Peyer's patch (tissue), 4 donors: Measurements from ENCODE around the gene GATM.

ENCODE experiments used
- CTCF ChIP-seq, 6 experiments: fragments of 450-650 bp in 4 of 6; fragments of 200-600 bp in 2 of 6; sonication (generic) in 1 of 6; IDR thresholded peaks; one replicate each; pipeline ENCODE4 v1.5.1; 2017 to 2019; ENCODE audit warnings: antibody characterized with exemption in 6 of 6, mild to moderate bottlenecking in 3 of 6, moderate library complexity in 1 of 6
- POLR2A ChIP-seq, 2 donors: fragments of 450-650 bp; IDR thresholded peaks; one replicate each; pipeline ENCODE4 v1.5.1; 2017; ENCODE audit warnings: antibody characterized with exemption in 2 of 2, mild to moderate bottlenecking in 2 of 2, moderate library complexity in 2 of 2

GRCh38 chr15:45387380-45388007 is 9.2 kb upstream of the GATM start:
- TF ChIP-seq CTCF (IDR thresholded peaks at IDR 0.05) (no peak), POLR2A (IDR thresholded peaks at IDR 0.05) (no peak)
